Liver (tissue), 9 donors: ENCODE measurements around the gene ZNRF3. TPM values are rescaled to one million over a fixed set of nuclear protein-coding genes. Genes with fewer than 3 reads are reported as not detected.
A peak's percentile ranks its signal among the peaks of the same experiment; 100 is the strongest.

ENCODE experiments used
- DNase-seq: peaks from one replicate; pipeline ENCODE4 v3.0.0-alpha.2; 2017; ENCODE audit warnings: low spot score
- H3K27ac ChIP-seq, 2 donors: one replicate each; pipeline ENCODE4 v1.7.0; 2013; ENCODE audit warnings: inconsistent platforms in 2 of 2, low read length in 2 of 2, control low read depth in 1 of 2, low read depth in 1 of 2, mild to moderate bottlenecking in 1 of 2
- H3K27me3 ChIP-seq, 4 donors: one replicate each; pipeline versions ENCODE4 v1.6.1 to v1.7.0; 2013; ENCODE audit warnings: low read length in 3 of 4, inconsistent platforms in 1 of 4, mild to moderate bottlenecking in 1 of 4, moderate library complexity in 1 of 4; ENCODE audit not compliant: control insufficient read depth in 4 of 4, insufficient read depth in 4 of 4
- H3K36me3 ChIP-seq, 4 donors: one replicate each; pipeline versions ENCODE4 v1.6.1 to v1.7.0; 2013; ENCODE audit warnings: low read length in 3 of 4, mild to moderate bottlenecking in 3 of 4, low read depth in 1 of 4, moderate library complexity in 1 of 4; ENCODE audit not compliant: control insufficient read depth in 4 of 4, insufficient read depth in 3 of 4
- H3K4me1 ChIP-seq, 4 donors: one replicate each; pipeline versions ENCODE4 v1.6.1 to v1.7.0; 2013; ENCODE audit warnings: low read length in 3 of 4, mild to moderate bottlenecking in 3 of 4, moderate library complexity in 1 of 4; ENCODE audit not compliant: control insufficient read depth in 4 of 4, insufficient read depth in 4 of 4
- H3K4me3 ChIP-seq, 3 donors: one replicate each; pipeline versions ENCODE4 v1.6.1 to v1.7.0; 2013; ENCODE audit warnings: low read length in 3 of 3, control low read depth in 1 of 3, low read depth in 1 of 3, mild to moderate bottlenecking in 1 of 3
- H3K9ac ChIP-seq, 2 donors: one replicate each; pipeline ENCODE4 v1.7.0; 2013; ENCODE audit warnings: low read length in 2 of 2, mild to moderate bottlenecking in 2 of 2, moderate library complexity in 2 of 2, control low read depth in 1 of 2, low read depth in 1 of 2
- H3K9me3 ChIP-seq, 4 donors: one replicate each; pipeline versions ENCODE4 v1.6.1 to v1.7.0; 2013; ENCODE audit warnings: low read length in 3 of 4; ENCODE audit not compliant: control insufficient read depth in 4 of 4
- ATF3 ChIP-seq: IDR thresholded peaks from 2 replicates; pipeline ENCODE4 v1.6.1; 2016; ENCODE audit warnings: antibody characterized with exemption
- CTCF ChIP-seq: fragments of 150-350 bp; IDR thresholded peaks from 2 replicates; pipeline ENCODE4 v1.5.1; 2017; ENCODE audit warnings: improper control_type of control experiment, low read depth, low read length; ENCODE audit not compliant: missing input control
- EGR1 ChIP-seq, 2 donors: IDR thresholded peaks; 2 replicates each; pipeline ENCODE4 v1.6.1; 2016 to 2018; ENCODE audit warnings: antibody characterized with exemption in 2 of 2, low read depth in 2 of 2
- FOXA1 ChIP-seq: IDR thresholded peaks from 2 replicates; pipeline ENCODE4 v1.6.1; 2016; ENCODE audit warnings: antibody characterized with exemption
- FOXA2 ChIP-seq: IDR thresholded peaks from 2 replicates; pipeline ENCODE4 v1.6.1; 2016; ENCODE audit warnings: antibody characterized with exemption
- GABPA ChIP-seq, 2 donors: IDR thresholded peaks in 1 of 2; conservative IDR thresholded peaks in 1 of 2; 2 replicates each; pipeline ENCODE4 v1.6.1; 2016; ENCODE audit warnings: antibody characterized with exemption in 2 of 2, mild to moderate bottlenecking in 1 of 2, moderate library complexity in 1 of 2
- HNF4A ChIP-seq, 2 donors: conservative IDR thresholded peaks; 2 replicates each; pipeline ENCODE4 v1.6.1; 2016; ENCODE audit warnings: antibody characterized with exemption in 2 of 2, mild to moderate bottlenecking in 2 of 2
- HNF4G ChIP-seq: IDR thresholded peaks from 2 replicates; pipeline ENCODE4 v1.6.1; 2016; ENCODE audit warnings: antibody characterized with exemption
- JUND ChIP-seq, 2 donors: IDR thresholded peaks; 2 replicates each; pipeline ENCODE4 v1.6.1; 2016; ENCODE audit warnings: antibody characterized with exemption in 2 of 2
- MAX ChIP-seq: IDR thresholded peaks from 2 replicates; pipeline ENCODE4 v1.6.1; 2016; ENCODE audit warnings: antibody characterized with exemption
- RAD21 ChIP-seq, 2 donors: IDR thresholded peaks; 2 replicates each; pipeline ENCODE4 v1.6.1; 2016; ENCODE audit warnings: antibody characterized with exemption in 2 of 2, mild to moderate bottlenecking in 2 of 2
- REST ChIP-seq: IDR thresholded peaks from 2 replicates; pipeline ENCODE4 v1.6.1; 2016; ENCODE audit warnings: antibody characterized with exemption, mild to moderate bottlenecking
- RXRA ChIP-seq, 2 donors: IDR thresholded peaks; 2 replicates each; pipeline ENCODE4 v1.6.1; 2017 to 2018; ENCODE audit warnings: antibody characterized with exemption in 2 of 2, mild to moderate bottlenecking in 1 of 2
- SP1 ChIP-seq: IDR thresholded peaks from 2 replicates; pipeline ENCODE4 v1.6.1; 2018; ENCODE audit warnings: antibody characterized with exemption, mild to moderate bottlenecking
- TAF1 ChIP-seq: conservative IDR thresholded peaks from 2 replicates; pipeline ENCODE4 v1.6.1; 2016; ENCODE audit warnings: antibody characterized with exemption, mild to moderate bottlenecking
- YY1 ChIP-seq: IDR thresholded peaks from 2 replicates; pipeline ENCODE4 v1.6.1; 2016; ENCODE audit warnings: antibody characterized with exemption, mild to moderate bottlenecking
- ZBTB33 ChIP-seq: IDR thresholded peaks from 2 replicates; pipeline ENCODE4 v1.6.1; 2016; ENCODE audit warnings: antibody characterized with exemption
- WGBS: extraction: QIAGEN DNeasy Blood & Tissue Kit; methylation state at CpG from one replicate; pipeline ENCODE4 v1.1.7; 2013; 5-methylcytosine and 5-hydroxymethylcytosine counted together
- polyA plus RNA-seq, 2 donors: library from polyadenylated mRNA; stranded (reverse) in 1 of 2; unstranded in 1 of 2; fragments of 200-250 nt in 1 of 2; fragments of >200 nt in 1 of 2; fragmentation: Nextera tagmentation in 1 of 2; extraction: Ambion mirVana in 1 of 2; gene quantifications; one replicate each; pipeline versions ENCODE4 v1.2.1 to v1.2.3, GENCODE V29; 2013 to 2015
- total RNA-seq, 2 donors: library from RNA; depleted of rRNA; stranded (reverse); fragments of >200 nt; gene quantifications; one replicate each; pipeline ENCODE4 v1.2.3, GENCODE V29; 2014
- donor health status: healthy.
- donor health status: healthy.
- donor health status: healthy.
- donor health status: healthy.
- donor health status: healthy.

Gene ZNRF3
- total and polyA plus RNA-seq, 4 donors = 2.2 to 5.9 (median 4.7) TPM

GRCh38 chr22:28951530-28951929 lies 68.2 kb downstream of the ZNRF3 start:
- Histone ChIP-seq H3K27ac (no peak overlapping the region), H3K9ac (no peak overlapping the region), H3K4me3 (no peak overlapping the region), H3K27me3 (no peaks in the 10 kb centered on the region), H3K4me1 (peaks cover 0 to 33% (median 9%) of the 10 kb centered on the region in 4 donors), H3K9me3 (peaks cover 0 to 3% (median 2%) of the 10 kb centered on the region in 4 donors), H3K36me3 (no peaks in the 10 kb centered on the region)
- DNase-seq = no peak
- 82% methylated on average over 7 of the region's 7 CpGs for WGBS
- TF ChIP-seq RXRA (IDR thresholded peaks at IDR 0.05) (peak; percentile 47 to 53), HNF4A (conservative IDR thresholded peaks at IDR 0.05) (peak; percentile 57 to 60), YY1 (no peak), GABPA (IDR thresholded peaks at IDR 0.05 in 1 of 2, conservative IDR thresholded peaks at IDR 0.05 in 1 of 2) (no peak)

- no peak overlapping the region for H3K4me3 ChIP-seq
- no peaks in the 10 kb centered on the region for H3K27me3 ChIP-seq
- TF ChIP-seq RAD21 (IDR thresholded peaks at IDR 0.05) = peak; percentile 51 to 56
- no peak for TF ChIP-seq GABPA (IDR thresholded peaks at IDR 0.05 in 1 of 2, conservative IDR thresholded peaks at IDR 0.05 in 1 of 2)
- TF ChIP-seq CTCF = no peak
- no peak for TF ChIP-seq SP1
- H3K36me3 ChIP-seq = no peaks in the 10 kb centered on the region
- peaks cover 0 to 33% (median 9%) of the 10 kb centered on the region in 4 donors for H3K4me1 ChIP-seq
- no peaks in the 10 kb centered on the region for H3K9me3 ChIP-seq
- DNase-seq = no peak
- H3K27ac ChIP-seq = no peak overlapping the region
- 84% methylated on average over 8 of the region's 8 CpGs for WGBS
- H3K9ac ChIP-seq = no peak overlapping the region
Measured at GRCh38 chr22:28951969-28952521, 68.7 kb downstream of the ZNRF3 start.

- Histone ChIP-seq H3K4me1 (peaks cover 0 to 33% (median 9%) of the 10 kb centered on the region in 4 donors), H3K9me3 (no peaks in the 10 kb centered on the region), H3K9ac (no peak overlapping the region), H3K27ac (no peak overlapping the region), H3K36me3 (no peaks in the 10 kb centered on the region), H3K4me3 (no peak overlapping the region), H3K27me3 (no peaks in the 10 kb centered on the region)
- WGBS = 89% methylated on average over 2 of the region's 2 CpGs
- no peak for DNase-seq
- TF ChIP-seq CTCF (no peak), TAF1 (no peak), FOXA2 (no peak), ZBTB33 (no peak), HNF4G (no peak), REST (no peak), ATF3 (no peak), EGR1 (IDR thresholded peaks at IDR 0.05; ENCODE audit: low read depth in 2 of 2) (no peak), GABPA (IDR thresholded peaks at IDR 0.05 in 1 of 2, conservative IDR thresholded peaks at IDR 0.05 in 1 of 2) (no peak), FOXA1 (no peak), RXRA (IDR thresholded peaks at IDR 0.05) (no peak), JUND (IDR thresholded peaks at IDR 0.05) (no peak), HNF4A (conservative IDR thresholded peaks at IDR 0.05) (no peak), RAD21 (IDR thresholded peaks at IDR 0.05) (no peak), MAX (no peak)
Measured at GRCh38 chr22:28952857-28953256, 69.5 kb downstream of the ZNRF3 start.
